Hematopoietic multipotent progenitor cell (in vitro differentiated cells): ENCODE data around the gene HMGXB3. TPM values are rescaled to one million over a fixed set of nuclear protein-coding genes. Genes with fewer than 3 reads are reported as not detected.
"Not testable (repeated sequence)": the region's sequence is repeated elsewhere in the genome, so short reads cannot be mapped to it uniquely, and the experiment has no call there.

Source experiments
- DNase-seq, 3 donors: peaks; one replicate each; pipeline ENCODE4 v3.0.0-alpha.2; 2011 to 2015; ENCODE audit warnings: low read depth in 2 of 3, low spot score in 2 of 3
- total RNA-seq: library from RNA; depleted of rRNA; stranded (reverse); fragments of >200 nt; gene quantifications from one replicate; pipeline ENCODE4 v1.2.3, GENCODE V29; 2012

The HMGXB3 gene
- total RNA-seq, 1 donor, result 35.3 TPM

- DNase-seq, result no peak
Observed at GRCh38 chr5:150046031-150046430, 45.5 kb downstream of the HMGXB3 start.

DNA sequence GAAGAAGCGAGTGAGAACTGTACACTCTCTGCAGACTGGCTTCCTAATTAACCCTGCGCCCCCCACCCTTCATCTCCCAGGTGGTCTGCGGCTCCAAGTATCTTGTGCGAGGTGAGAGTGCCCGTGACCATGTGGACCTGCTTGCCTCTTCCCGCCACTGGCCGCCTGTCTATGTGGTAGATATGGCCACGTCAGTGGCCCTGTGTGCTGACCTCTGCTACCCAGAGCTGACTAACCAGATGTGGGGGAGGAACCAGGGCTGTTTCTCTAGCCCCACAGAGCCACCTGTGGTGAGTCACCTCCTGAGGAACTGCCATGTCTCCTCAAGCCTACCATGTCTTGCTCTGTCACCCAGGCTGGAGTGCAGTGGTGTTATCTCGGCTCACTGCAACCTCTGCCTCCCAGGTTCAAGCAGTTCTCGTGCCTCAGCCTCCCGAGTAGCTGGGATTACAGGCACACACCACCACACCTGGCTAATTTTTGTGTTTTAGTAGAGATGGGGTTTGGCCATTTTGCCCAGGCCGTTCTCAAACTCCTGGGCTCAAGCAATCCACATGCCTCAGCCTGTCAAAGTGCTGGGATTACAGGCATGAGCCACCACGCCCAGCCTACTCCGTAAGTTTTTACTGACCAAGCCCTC, 49.8 kb downstream of the HMGXB3 start:
- DNase-seq, result not testable (repeated sequence)

DNA sequence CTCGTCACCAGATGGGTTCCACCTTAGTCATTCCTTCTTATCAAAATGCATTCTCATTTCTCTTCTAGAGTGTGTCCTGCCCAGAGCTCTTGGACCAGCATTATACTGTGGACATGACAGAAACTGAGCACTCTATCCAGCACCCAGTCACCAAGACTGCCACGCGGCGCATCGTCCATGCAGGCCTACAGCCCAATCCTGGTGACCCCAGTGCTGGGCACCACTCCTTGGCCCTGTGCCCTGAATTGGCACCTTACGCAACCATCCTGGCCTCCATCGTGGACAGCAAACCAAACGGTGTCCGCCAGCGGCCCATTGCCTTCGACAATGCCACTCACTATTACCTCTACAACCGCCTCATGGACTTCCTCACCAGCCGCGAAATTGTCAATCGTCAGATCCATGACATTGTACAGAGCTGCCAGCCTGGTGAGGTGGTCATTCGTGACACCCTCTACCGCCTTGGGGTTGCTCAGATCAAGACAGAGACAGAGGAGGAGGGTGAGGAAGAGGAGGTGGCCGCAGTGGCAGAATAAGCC, 51.2 kb downstream of the HMGXB3 start:
- no peak for DNase-seq

DNA sequence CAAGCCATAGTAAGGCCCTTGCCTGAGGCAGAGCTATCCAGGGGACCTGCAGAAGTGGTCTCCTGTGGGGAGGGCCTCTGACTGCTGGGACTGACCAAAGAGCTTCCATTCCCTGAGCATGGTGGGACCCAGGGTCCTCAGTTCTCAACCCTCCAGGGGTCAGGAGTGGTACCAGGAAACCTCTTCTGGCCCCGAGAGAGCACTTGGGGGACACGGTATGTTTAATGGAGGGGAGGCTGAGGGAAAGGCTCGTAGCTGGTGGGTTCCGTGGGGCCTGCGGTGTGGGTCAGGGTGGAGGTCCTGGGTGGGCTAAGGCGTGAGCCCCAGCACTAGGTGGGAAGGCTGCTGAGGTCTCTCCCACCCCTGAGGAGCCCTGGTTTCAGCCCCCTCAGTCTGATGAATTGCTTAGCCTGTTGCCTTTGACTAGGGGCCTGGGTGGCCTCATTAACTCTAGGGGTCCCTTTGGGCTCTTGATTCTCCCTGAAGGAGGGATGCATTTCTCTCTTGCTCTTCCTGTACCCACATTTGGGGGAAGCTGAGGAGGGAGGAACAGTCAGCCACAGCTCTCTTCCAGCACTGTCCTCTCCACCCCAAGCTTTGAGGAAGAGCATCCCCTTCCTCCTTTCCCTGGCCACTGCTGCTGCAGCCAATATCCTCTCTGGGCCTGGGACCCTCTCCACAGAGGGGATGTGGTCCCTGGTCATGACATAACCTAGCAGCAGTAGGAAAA, 51.9 kb downstream of the HMGXB3 start:
- no peak for DNase-seq

- peak in 2 of 3 donors; percentile 48 to 52 for DNase-seq
Observed at GRCh38 chr5:150052956-150053712, 52.6 kb downstream of the HMGXB3 start.

DNA sequence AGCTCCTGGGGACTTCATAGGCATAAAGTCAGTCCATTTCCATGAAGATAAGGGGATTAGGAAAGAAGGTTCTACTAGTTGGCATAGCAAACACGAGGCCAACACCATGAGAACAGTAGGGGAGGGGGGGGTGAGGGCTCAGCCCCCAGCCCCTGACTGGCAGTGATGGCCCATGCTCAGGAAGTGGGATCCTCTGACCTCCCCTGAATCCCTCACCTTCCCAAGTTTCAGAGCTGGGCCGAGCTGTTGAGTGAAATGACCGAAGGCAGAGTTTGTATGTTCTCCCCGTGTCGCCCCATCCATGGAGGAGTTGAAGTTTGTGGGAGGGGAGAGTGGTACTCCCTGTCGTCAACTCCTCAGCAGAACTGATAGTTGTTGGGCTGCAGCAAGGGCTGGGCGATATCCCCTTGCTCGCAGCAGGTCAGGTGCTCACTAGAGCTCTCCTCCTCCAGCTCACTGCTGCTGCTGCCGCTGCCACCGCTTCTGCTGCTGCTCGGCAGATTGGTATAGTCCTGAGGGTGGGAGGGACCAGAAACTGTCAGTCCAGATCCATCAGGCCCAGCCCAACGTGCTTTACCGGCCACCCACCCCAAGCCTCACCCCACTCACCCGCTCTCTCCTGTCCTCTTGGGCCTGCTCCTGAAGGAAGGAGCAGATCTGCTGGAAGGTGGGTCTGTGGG, 53.3 kb downstream of the HMGXB3 start:
- no peak for DNase-seq

DNA sequence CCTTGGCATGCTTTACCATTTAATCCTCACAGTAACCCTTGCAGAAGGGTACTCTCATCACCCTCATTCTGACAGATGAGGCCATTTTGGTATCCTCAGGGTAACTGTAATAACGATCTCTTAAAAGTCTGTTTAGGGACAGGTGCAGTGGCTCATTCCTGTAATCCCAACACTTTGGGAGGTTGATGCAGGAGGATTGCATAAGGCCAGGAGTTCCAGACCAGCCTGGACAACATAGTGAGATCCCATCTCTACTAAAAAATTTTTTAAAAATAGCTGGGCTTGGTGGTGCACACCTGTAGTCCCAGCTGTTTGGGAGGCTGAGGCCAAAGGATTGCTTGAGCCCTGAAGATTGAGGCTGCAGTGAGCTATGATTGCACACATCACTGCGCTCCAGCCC, 54.0 kb downstream of the HMGXB3 start:
- no peak for DNase-seq

GRCh38 chr5:150055326-150056074, 55.0 kb downstream of the HMGXB3 start:
- DNase-seq, result peak in 1 of 3 donors; percentile 79

GRCh38 chr5:150056075-150056443, 55.5 kb downstream of the HMGXB3 start:
- no peak for DNase-seq

- DNase-seq, result no peak
Observed at GRCh38 chr5:150057052-150057451, 56.5 kb downstream of the HMGXB3 start.

DNA sequence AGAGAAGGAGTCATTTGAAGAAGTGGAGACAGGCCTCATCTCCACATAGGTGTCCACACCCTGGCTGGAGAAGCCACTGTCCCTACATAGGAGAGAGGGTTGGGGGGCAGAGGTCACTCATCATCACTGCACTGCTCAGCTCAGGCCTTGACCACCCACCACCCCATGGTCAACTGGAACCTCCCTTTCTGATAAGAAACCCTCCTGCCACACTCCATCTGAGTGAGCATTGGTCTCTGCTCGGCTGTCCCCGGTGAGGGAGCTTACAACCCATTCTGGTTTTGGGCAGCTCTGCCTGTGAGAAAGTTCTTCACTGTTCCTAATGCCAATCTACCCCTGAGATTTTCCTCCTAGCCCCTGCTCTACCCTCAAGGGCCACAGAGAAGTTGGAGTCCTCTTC, 57.0 kb downstream of the HMGXB3 start:
- no peak for DNase-seq

- no peak for DNase-seq
Observed at GRCh38 chr5:150057996-150058395, 57.5 kb downstream of the HMGXB3 start.

GRCh38 chr5:150058480-150059126, 58.1 kb downstream of the HMGXB3 start:
- peak in 2 of 3 donors; percentile 67 to 71 for DNase-seq

DNA sequence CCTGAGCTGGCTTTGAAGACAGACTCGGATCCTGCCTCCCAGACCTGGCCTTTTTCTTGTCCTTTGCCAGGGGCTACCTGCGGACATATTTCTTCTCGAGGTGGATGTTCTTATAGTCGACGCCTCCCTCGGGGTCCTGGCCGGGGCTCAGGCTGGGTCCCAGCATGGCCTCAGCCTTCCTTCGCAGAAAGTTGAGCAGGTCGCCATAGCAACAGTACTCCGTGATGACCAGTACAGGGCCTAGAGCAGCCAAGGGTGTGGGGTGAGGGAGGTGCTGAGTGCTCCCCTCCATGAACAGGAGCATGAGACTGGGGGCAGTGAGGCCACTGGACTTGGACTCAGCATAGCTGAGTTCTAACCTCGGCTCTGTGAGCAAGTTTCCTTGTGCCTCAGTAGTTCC, 59.1 kb downstream of the HMGXB3 start:
- no peak for DNase-seq

- no peak for DNase-seq
Observed at GRCh38 chr5:150060471-150060870, 59.9 kb downstream of the HMGXB3 start.

DNA sequence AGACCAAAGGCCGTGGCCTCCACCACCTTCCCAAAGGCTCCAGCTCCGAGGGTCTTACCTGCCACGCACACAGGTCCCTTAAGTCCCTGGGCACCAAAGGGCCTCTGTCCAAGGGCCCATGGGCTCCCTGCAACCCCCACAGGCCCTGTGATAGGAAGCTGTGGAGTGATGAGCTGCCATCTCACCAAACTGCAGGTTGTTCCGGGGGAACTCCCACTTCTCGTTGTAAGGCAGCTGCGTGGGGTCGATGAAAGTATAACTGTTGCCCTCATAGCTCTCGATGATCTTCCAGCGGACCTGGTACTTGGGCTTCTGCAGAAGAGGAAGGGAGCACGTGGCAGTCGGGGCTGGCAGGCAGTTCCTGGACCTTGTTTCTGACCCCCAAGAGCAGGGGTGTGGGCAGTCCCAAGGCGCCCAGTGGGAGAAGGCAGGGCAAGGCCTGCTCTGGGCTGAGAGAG, 61.0 kb downstream of the HMGXB3 start:
- no peak for DNase-seq

DNA sequence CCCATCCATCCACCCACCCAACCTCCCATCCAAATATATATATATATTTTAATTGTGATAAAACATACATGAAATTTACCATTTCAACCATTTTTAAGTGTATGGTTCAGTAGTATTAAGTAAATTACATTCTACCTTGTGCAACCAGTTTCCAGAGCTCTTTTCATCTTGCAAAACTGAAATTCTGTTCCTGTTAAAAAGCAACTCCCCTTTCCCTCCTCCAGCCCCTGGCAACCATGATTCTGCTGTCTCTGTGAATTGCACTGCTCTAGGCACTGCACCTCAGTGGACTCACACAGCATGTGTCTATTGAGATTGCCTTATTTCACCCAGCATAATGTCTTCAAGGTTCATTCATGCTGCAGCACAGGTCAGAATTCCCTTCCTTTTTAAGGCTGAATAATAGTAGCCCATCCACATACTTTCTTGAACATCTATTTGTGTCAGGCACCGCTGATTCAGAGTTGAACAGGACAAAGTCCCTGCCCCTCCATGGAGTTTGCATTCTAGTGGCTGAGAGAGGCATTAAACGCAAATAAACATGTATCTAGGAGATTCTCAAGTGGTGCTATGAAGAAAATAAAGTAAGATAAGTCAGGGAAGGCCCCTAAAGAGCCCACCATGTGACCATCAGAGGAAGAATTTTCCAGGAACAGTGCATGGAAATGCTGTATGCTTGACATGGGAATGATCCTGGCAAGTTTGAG, 61.8 kb downstream of the HMGXB3 start:
- no peak for DNase-seq

- no peak for DNase-seq
Observed at GRCh38 chr5:150063638-150064037, 63.1 kb downstream of the HMGXB3 start.

DNA sequence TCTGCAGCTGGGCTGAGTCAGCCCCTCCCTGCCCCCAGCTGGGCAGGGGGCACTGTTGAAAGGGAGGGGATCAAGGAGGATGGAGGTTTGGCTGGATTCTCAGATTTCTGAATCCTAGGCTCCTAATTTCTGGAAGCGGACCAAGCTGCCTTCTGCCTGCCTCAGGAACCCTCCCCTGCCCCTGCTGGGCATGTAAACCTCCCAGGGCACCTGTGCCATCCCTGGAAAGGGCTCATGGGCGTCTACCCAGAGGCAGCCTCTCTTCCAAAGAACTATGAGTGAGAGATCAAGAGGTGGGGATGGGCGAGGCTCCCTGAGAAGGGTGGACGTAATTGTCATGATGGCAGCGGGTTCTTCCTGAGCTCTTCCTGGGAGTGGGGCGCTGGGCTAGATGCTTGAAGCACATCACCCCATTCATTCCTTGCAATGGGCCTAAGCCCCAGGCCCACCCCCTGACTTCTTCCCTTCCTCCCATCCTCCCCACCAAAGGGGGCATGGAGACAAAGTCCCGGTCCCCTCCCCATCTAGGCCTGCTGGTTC, 64.2 kb downstream of the HMGXB3 start:
- DNase-seq, result no peak
